Parathyroid adenoma (tissue), 2 donors: ENCODE data around the gene OLFML1.

Source experiments
- H2AFZ ChIP-seq: fragments of 300-600 bp; sonication (generic); one replicate; pipeline ENCODE4 v1.7.0; 2017; ENCODE audit warnings: antibody characterized with exemption, mild to moderate bottlenecking
- H3K27ac ChIP-seq: fragments of 300-600 bp; sonication (generic); one replicate; pipeline ENCODE4 v1.7.0; 2017
- H3K27me3 ChIP-seq: fragments of 300-600 bp; sonication (generic); one replicate; pipeline ENCODE4 v1.7.0; 2017; ENCODE audit warnings: low read length; ENCODE audit not compliant: control insufficient read depth, insufficient read depth
- H3K36me3 ChIP-seq: fragments of 300-600 bp; sonication (generic); one replicate; pipeline ENCODE4 v1.7.0; 2017; ENCODE audit warnings: low read length; ENCODE audit not compliant: control insufficient read depth, insufficient read depth
- H3K4me1 ChIP-seq: fragments of 300-600 bp; sonication (generic); one replicate; pipeline ENCODE4 v1.7.0; 2017; ENCODE audit warnings: control low read depth
- H3K4me2 ChIP-seq: fragments of 300-600 bp; sonication (generic); one replicate; pipeline ENCODE4 v1.7.0; 2017; ENCODE audit warnings: low read length
- H3K4me3 ChIP-seq: fragments of 300-600 bp; sonication (generic); one replicate; pipeline ENCODE4 v1.7.0; 2017; ENCODE audit warnings: low read depth, low read length
- H3K79me2 ChIP-seq: fragments of 300-600 bp; sonication (generic); one replicate; pipeline ENCODE4 v1.7.0; 2017; ENCODE audit warnings: control low read depth
- H3K9ac ChIP-seq: fragments of 300-600 bp; sonication (generic); one replicate; pipeline ENCODE4 v1.7.0; 2017; ENCODE audit warnings: mild to moderate bottlenecking
- H3K9me3 ChIP-seq: fragments of 300-600 bp; sonication (generic); one replicate; pipeline ENCODE4 v1.7.0; 2017; ENCODE audit warnings: low read length; ENCODE audit not compliant: control insufficient read depth
- TF ChIP-seq, protein P1 (sequence below): fragments of 300-600 bp; sonication (generic); IDR thresholded peaks from one replicate; pipeline ENCODE4 v1.7.0; 2017; ENCODE audit warnings: antibody characterized with exemption, mild to moderate bottlenecking
- donor health status: primary hyperparathyroidism.

Gene OLFML1

DNA sequence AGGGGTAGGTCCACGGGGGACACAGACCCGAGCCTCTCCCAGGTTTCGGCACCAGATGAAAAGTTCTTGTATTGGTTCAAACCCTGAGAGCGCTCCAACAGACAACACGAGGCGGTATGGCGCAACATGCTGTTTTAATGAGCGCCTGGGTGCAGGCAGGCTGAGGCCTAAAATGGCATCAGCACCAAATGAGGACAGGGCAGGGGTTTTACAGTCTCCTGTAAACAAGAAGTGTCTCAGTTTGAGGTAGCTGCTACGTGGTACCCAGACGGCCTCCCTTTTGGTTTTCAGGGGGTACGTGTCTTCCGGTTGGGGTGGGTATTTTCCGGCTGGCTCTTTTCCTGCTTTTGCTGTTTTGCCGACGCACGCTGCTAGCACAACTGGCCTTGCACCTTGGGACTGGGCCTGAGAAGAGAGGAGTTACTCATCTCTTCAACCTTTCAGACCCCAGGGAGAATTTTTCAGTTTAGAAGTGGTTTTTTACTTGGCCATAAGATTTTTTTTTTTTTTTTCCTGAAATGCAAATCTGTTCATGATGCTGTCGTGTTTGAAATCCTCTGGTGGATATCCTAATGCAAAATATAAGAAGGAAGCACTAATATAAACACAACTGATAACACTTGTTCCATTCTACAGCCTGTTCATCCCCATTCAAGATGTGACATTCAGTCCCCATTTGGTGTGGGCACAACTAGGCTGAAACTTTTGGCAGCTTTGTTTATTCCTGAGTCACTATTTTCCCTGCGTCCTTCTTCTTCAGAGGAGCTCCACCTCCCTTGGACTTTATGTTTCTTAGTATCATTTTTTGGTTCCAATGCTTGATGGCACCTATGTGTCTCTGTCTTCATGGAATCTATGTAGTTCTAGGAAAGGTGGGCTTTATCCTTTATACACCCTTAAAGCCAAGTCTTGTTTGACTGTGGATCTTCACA is 35.0 kb downstream of the OLFML1 start:
- no peak overlapping the region for H2AFZ ChIP-seq
- TF ChIP-seq, protein P1, sequence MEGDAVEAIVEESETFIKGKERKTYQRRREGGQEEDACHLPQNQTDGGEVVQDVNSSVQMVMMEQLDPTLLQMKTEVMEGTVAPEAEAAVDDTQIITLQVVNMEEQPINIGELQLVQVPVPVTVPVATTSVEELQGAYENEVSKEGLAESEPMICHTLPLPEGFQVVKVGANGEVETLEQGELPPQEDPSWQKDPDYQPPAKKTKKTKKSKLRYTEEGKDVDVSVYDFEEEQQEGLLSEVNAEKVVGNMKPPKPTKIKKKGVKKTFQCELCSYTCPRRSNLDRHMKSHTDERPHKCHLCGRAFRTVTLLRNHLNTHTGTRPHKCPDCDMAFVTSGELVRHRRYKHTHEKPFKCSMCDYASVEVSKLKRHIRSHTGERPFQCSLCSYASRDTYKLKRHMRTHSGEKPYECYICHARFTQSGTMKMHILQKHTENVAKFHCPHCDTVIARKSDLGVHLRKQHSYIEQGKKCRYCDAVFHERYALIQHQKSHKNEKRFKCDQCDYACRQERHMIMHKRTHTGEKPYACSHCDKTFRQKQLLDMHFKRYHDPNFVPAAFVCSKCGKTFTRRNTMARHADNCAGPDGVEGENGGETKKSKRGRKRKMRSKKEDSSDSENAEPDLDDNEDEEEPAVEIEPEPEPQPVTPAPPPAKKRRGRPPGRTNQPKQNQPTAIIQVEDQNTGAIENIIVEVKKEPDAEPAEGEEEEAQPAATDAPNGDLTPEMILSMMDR = no peak
- peaks cover 6% of the 10 kb centered on the region for H3K79me2 ChIP-seq
- peak overlapping the region; percentile 41 for H3K27ac ChIP-seq
- H3K9ac ChIP-seq = no peak overlapping the region
- no peaks in the 10 kb centered on the region for H3K36me3 ChIP-seq
- no peaks in the 10 kb centered on the region for H3K27me3 ChIP-seq
- no peak overlapping the region for H3K4me2 ChIP-seq
- H3K4me1 ChIP-seq = peaks cover 16% of the 10 kb centered on the region
- H3K9me3 ChIP-seq = no peaks in the 10 kb centered on the region
- no peak overlapping the region for H3K4me3 ChIP-seq

DNA sequence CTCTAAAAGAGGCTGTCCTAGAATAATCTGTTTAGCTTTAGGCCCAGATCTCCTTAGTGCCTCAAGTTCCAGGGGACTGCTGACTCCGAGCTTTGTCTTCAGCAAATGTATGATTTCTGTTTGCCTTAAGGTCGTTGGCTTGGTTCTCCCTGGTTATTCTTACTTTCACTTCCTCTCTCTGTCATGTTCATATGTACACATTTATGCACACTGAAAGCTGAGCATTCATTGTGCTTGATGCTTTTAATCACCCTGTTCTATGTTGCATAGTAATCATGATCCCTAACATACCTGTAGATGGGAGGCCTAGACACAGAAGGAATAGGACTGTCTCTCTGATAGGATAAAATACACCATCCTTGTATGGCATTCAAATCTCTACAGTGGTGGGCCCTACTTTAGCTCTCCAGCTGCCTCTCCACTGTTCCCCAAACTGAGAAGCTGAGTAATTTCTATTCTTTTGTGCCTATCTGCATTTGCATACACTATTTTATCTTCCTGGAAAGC is 35.7 kb downstream of the OLFML1 start:
- peaks cover 11% of the 10 kb centered on the region for H3K79me2 ChIP-seq
- H2AFZ ChIP-seq = no peak overlapping the region
- no peaks in the 10 kb centered on the region for H3K27me3 ChIP-seq
- no peak overlapping the region for H3K4me2 ChIP-seq
- H3K9me3 ChIP-seq = no peaks in the 10 kb centered on the region
- peak overlapping the region; percentile 41 for H3K27ac ChIP-seq
- TF ChIP-seq, protein P1 = no peak
- no peak overlapping the region for H3K9ac ChIP-seq
- H3K4me3 ChIP-seq = no peak overlapping the region
- H3K4me1 ChIP-seq = peaks cover 16% of the 10 kb centered on the region
- H3K36me3 ChIP-seq = no peaks in the 10 kb centered on the region

DNA sequence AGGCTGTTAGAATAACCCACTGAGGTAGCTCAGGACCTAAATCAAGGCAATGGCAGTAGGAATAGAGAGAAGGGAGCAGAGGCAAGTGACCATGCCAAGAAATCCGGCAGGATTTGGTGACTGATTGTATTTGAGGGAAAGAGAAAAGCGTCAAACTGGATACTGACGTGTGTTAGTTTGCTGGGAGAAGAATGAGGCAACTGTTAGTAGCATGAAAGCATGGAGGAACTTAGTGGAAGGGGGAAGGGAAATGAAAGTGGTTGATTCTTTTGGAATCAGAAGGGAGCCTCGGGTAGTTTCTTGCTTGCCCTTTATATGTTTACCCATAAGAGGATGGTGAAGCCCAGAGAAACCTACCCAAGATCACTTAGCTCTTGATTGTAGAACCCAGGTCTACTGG is 36.8 kb downstream of the OLFML1 start:
- H3K4me3 ChIP-seq = no peak overlapping the region
- TF ChIP-seq, protein P1 = no peak
- no peak overlapping the region for H2AFZ ChIP-seq
- peaks cover 11% of the 10 kb centered on the region for H3K79me2 ChIP-seq
- no peak overlapping the region for H3K27ac ChIP-seq
- H3K27me3 ChIP-seq = no peaks in the 10 kb centered on the region
- no peaks in the 10 kb centered on the region for H3K36me3 ChIP-seq
- no peak overlapping the region for H3K4me2 ChIP-seq
- no peak overlapping the region for H3K9ac ChIP-seq
- peaks cover 16% of the 10 kb centered on the region for H3K4me1 ChIP-seq
- no peaks in the 10 kb centered on the region for H3K9me3 ChIP-seq

DNA sequence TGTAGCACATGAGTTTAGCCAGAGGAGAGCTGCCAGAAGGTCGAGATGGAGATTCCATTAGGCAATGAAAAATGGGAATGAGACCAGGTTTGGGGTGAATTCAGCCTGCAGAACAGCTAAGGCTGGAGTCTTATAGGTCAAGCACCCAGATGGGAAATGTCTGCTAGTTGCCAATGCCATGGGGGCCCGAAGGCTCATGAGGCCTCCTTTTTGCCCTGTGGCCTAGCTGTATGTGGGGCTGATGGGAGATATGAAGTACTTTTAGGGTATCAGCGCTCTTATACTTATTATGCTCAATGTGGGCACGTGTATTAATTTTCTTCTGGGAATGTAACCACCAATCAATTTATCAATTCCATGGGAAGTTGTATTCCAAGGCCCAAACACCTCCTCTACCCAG is 37.2 kb downstream of the OLFML1 start:
- no peak overlapping the region for H3K4me3 ChIP-seq
- peaks cover 16% of the 10 kb centered on the region for H3K4me1 ChIP-seq
- peaks cover 11% of the 10 kb centered on the region for H3K79me2 ChIP-seq
- TF ChIP-seq, protein P1 = no peak
- no peaks in the 10 kb centered on the region for H3K36me3 ChIP-seq
- no peaks in the 10 kb centered on the region for H3K27me3 ChIP-seq
- H3K9me3 ChIP-seq = no peaks in the 10 kb centered on the region
- no peak overlapping the region for H2AFZ ChIP-seq
- no peak overlapping the region for H3K9ac ChIP-seq
- H3K27ac ChIP-seq = no peak overlapping the region
- no peak overlapping the region for H3K4me2 ChIP-seq
